Measurements from ENCODE around the gene C1QTNF1. TPM values are rescaled to one million over a fixed set of nuclear protein-coding genes. Genes with fewer than 3 reads are reported as not detected.

C1QTNF1 gene
- polyA plus RNA-seq, 1 of the 3 experiments (the other 2 are of a cell fraction), result 14.3 TPM

DNA sequence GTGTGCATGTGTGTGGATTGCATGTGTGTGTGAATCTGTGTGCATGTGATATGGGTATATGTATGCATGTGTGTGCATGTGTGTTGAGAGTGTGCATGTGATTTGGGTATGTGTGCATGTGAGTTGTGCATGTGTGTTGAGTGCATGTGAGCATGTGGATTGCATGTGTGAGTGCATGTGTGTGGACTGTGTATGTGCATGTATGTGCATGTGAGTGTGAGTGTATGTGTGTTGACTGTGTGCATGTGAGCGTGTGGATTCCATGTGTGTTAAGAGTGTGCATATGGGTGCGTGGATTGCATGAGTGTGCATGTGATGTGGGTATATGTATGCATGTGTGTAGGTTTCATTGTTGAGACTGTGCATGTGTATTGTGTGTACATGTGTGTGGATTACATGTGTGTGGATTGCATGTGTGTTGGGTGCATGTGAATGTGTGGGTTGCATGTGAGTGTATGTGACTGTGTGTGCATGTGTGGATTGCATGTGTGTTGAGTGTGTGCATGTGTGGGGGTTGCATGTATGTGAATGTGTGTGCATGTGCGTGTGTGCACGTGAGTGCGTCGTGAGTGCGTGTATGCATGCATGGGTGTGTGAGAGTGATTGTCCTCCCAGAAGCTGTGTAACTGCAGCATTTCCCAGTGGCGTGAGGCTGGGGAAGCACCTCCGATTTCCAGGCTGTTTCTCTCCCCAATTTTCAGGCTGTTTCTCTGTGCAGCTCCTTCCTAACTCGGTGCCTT is 19.4 kb downstream of the C1QTNF1 start (continued):
- TF ChIP-seq, protein P1, sequence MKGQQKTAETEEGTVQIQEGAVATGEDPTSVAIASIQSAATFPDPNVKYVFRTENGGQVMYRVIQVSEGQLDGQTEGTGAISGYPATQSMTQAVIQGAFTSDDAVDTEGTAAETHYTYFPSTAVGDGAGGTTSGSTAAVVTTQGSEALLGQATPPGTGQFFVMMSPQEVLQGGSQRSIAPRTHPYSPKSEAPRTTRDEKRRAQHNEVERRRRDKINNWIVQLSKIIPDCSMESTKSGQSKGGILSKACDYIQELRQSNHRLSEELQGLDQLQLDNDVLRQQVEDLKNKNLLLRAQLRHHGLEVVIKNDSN (IDR thresholded peaks at IDR 0.05; ENCODE audit: borderline replicate concordance, low read depth), result no peak

DNA sequence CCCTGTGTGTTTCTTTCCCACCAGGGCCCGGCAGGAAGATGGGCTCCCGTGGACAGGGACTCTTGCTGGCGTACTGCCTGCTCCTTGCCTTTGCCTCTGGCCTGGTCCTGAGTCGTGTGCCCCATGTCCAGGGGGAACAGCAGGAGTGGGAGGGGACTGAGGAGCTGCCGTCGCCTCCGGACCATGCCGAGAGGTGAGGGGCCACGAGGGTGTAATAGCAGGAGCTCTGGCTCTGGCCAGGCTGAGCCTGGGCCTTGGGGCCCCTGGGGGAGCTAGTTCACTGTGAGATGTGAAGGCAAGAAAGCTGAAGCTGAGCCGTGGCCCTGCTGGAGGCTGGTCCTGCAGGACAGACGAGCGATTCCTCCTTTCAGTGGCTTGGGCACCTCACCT is 20.0 kb downstream of the C1QTNF1 start:
- Histone ChIP-seq H3K4me3 (ENCODE audit: low read depth in 2 of 2, low read length in 1 of 2) (no peak overlapping the region), H3K27ac (ENCODE audit: low read depth in 2 of 2, low read length in 1 of 2) (no peak overlapping the region), H4K20me1 (ENCODE audit: insufficient read depth) (no peaks in the 10 kb centered on the region), H3K9ac (no peak overlapping the region), H3K4me2 (no peak overlapping the region), H3K36me3 (replicated peaks in 1 of 2; ENCODE audit: control insufficient read depth in 1 of 2, insufficient read depth in 2 of 2, low read length in 1 of 2) (no peaks in the 10 kb centered on the region), H3K79me2 (ENCODE audit: insufficient read depth) (no peaks in the 10 kb centered on the region), H3K4me1 (ENCODE audit: control insufficient read depth in 1 of 2, insufficient read depth in 2 of 2, low read depth in 1 of 2, low read length in 1 of 2) (peaks cover 0 to 23% of the 10 kb centered on the region in 2 experiments; a peak in 2 of 4 replicates), H3K9me3 (no peaks in the 10 kb centered on the region), H2AFZ (ENCODE audit: low read depth) (no peak overlapping the region), H3K27me3 (ENCODE audit: insufficient read depth) (no peaks in the 10 kb centered on the region), H3K9me2 (no peaks in the 10 kb centered on the region), H3F3A (replicated peaks; ENCODE audit: insufficient read depth) (peaks cover 16% of the 10 kb centered on the region)
- ChIA-PET POLR2A (no interaction called here), CTCF (interaction anchor here (0.6 to 25.7 kb wide), 15 partner anchors 10 to 359 kb away, joined by 3 to 529 read pairs (median 9); partner anchors contain the start of gene C1QTNF1)
- TF ChIP-seq RFX5 (IDR thresholded peaks at IDR 0.05; ENCODE audit: low read length) (no peak), YY1 (IDR thresholded peaks at IDR 0.05; ENCODE audit: low read depth) (no peak), EP300 (IDR thresholded peaks at IDR 0.05; ENCODE audit: borderline replicate concordance in 1 of 2, low read depth in 1 of 2, low read length in 1 of 2) (no peak), MEF2A (IDR thresholded peaks at IDR 0.05; ENCODE audit: borderline replicate concordance, low read depth) (no peak), FOXM1 (IDR thresholded peaks at IDR 0.05; ENCODE audit: low read depth) (no peak), GATA2 (CRISPR knock-in tag; IDR thresholded peaks at IDR 0.05) (no peak), EZH2phosphoT487 (IDR thresholded peaks at IDR 0.05; ENCODE audit: borderline replicate concordance, low read depth) (no peak), RCOR1 (IDR thresholded peaks at IDR 0.05; ENCODE audit: low read length) (no peak), FOSL2 (IDR thresholded peaks at IDR 0.05; ENCODE audit: borderline replicate concordance, low read depth) (no peak), NRF1 (IDR thresholded peaks at IDR 0.05; ENCODE audit: low read depth, low read length) (no peak), TCF12 (IDR thresholded peaks at IDR 0.05) (no peak), SMC3 (IDR thresholded peaks at IDR 0.05; ENCODE audit: low read depth, low read length) (no peak), SIN3A (IDR thresholded peaks at IDR 0.05; ENCODE audit: borderline replicate concordance, low read depth, low read length) (no peak), POLR2AphosphoS5 (IDR thresholded peaks at IDR 0.05; ENCODE audit: low read depth, low read length) (no peak)
- TF ChIP-seq, protein P2, sequence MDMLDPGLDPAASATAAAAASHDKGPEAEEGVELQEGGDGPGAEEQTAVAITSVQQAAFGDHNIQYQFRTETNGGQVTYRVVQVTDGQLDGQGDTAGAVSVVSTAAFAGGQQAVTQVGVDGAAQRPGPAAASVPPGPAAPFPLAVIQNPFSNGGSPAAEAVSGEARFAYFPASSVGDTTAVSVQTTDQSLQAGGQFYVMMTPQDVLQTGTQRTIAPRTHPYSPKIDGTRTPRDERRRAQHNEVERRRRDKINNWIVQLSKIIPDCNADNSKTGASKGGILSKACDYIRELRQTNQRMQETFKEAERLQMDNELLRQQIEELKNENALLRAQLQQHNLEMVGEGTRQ (IDR thresholded peaks at IDR 0.05; ENCODE audit: borderline replicate concordance, low read depth, low read length), result no peak
- TF ChIP-seq, protein P3, sequence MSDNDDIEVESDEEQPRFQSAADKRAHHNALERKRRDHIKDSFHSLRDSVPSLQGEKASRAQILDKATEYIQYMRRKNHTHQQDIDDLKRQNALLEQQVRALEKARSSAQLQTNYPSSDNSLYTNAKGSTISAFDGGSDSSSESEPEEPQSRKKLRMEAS (IDR thresholded peaks at IDR 0.05; ENCODE audit: low read depth), result no peak
- TF ChIP-seq, protein P4, sequence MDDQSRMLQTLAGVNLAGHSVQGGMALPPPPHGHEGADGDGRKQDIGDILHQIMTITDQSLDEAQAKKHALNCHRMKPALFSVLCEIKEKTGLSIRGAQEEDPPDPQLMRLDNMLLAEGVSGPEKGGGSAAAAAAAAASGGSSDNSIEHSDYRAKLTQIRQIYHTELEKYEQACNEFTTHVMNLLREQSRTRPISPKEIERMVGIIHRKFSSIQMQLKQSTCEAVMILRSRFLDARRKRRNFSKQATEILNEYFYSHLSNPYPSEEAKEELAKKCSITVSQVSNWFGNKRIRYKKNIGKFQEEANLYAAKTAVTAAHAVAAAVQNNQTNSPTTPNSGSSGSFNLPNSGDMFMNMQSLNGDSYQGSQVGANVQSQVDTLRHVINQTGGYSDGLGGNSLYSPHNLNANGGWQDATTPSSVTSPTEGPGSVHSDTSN (IDR thresholded peaks at IDR 0.05), result no peak
- TF ChIP-seq, protein P5, sequence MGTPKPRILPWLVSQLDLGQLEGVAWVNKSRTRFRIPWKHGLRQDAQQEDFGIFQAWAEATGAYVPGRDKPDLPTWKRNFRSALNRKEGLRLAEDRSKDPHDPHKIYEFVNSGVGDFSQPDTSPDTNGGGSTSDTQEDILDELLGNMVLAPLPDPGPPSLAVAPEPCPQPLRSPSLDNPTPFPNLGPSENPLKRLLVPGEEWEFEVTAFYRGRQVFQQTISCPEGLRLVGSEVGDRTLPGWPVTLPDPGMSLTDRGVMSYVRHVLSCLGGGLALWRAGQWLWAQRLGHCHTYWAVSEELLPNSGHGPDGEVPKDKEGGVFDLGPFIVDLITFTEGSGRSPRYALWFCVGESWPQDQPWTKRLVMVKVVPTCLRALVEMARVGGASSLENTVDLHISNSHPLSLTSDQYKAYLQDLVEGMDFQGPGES (IDR thresholded peaks at IDR 0.05; ENCODE audit: low read depth, low read length), result no peak
- TF ChIP-seq, protein P6, sequence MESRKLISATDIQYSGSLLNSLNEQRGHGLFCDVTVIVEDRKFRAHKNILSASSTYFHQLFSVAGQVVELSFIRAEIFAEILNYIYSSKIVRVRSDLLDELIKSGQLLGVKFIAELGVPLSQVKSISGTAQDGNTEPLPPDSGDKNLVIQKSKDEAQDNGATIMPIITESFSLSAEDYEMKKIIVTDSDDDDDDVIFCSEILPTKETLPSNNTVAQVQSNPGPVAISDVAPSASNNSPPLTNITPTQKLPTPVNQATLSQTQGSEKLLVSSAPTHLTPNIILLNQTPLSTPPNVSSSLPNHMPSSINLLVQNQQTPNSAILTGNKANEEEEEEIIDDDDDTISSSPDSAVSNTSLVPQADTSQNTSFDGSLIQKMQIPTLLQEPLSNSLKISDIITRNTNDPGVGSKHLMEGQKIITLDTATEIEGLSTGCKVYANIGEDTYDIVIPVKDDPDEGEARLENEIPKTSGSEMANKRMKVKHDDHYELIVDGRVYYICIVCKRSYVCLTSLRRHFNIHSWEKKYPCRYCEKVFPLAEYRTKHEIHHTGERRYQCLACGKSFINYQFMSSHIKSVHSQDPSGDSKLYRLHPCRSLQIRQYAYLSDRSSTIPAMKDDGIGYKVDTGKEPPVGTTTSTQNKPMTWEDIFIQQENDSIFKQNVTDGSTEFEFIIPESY (IDR thresholded peaks at IDR 0.05; ENCODE audit: borderline replicate concordance, low read depth), result no peak
- 77% methylated on average over 9 of the region's 12 CpGs for WGBS (ENCODE audit: low lambda C conversion rate)
- no peak for DNase-seq

Measured in SK-N-SH (cell line).